ENCODE data around the gene MAST2. TPM values are rescaled to one million over a fixed set of nuclear protein-coding genes. Genes with fewer than 3 reads are reported as not detected.

The MAST2 gene
- total and polyA plus RNA-seq, 2 experiments from 2014 or later, result 14.2 to 19.1 TPM

DNA sequence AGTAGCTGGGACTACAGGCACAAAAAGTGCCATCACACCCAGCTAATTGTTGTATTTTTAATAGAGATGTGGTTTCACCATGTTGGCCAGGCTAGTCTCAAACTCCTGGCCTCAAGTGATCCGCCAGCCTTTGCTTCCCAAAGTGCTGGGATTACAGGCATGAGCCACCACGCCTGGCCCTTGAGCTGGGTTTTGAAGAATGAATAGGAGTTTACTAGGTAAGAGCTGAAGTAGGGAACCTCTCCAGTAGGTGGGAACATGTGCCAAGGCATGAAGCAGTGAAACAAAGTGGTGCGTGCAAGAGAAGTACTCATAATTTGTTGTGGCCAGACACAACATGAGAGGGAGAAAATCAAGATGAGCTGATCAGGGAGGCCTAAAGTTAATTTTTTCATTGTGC, 55.8 kb downstream of the MAST2 start:
- Histone ChIP-seq H3K4me3 (no peak overlapping the region), H3K4me2 (ENCODE audit: unreplicated experiment) (no peak overlapping the region), H3K9ac (no peak overlapping the region), H3K79me2 (ENCODE audit: insufficient read depth) (peaks cover 90% of the 10 kb centered on the region), H2AFZ (no peak overlapping the region), H3F3A (ENCODE audit: insufficient read depth) (no peaks in the 10 kb centered on the region), H3K27me3 (replicated peaks; ENCODE audit: insufficient read depth) (no peaks in the 10 kb centered on the region), H3K4me1 (ENCODE audit: insufficient read depth) (no peaks in the 10 kb centered on the region; the same call in 1 of the 2 replicates), H3K9me2 (ENCODE audit: insufficient read depth) (no peaks in the 10 kb centered on the region), H4K20me1 (ENCODE audit: insufficient read depth) (no peaks in the 10 kb centered on the region), H3K36me3 (ENCODE audit: low read depth) (no peaks in the 10 kb centered on the region), H3K9me3 (ENCODE audit: low read depth) (no peaks in the 10 kb centered on the region), H3K27ac (no peak overlapping the region)
- no peak for TF ChIP-seq EZH2phosphoT487 (IDR thresholded peaks at IDR 0.05; ENCODE audit: insufficient read depth, low read depth)
- no peak for TF ChIP-seq EZH2 (IDR thresholded peaks at IDR 0.05; ENCODE audit: insufficient read depth, poor library complexity, severe bottlenecking)
- in situ Hi-C loops (cut with MboI), result no loop called here
- WGBS, 2 experiments (ENCODE audit: low coverage in 1 of 2, low lambda C conversion rate in 2 of 2, missing lambda C conversion rate in 2 of 2), result 95 to 96% methylated on average over 3 of the region's 3 CpGs
- no peak for DNase-seq

DNA sequence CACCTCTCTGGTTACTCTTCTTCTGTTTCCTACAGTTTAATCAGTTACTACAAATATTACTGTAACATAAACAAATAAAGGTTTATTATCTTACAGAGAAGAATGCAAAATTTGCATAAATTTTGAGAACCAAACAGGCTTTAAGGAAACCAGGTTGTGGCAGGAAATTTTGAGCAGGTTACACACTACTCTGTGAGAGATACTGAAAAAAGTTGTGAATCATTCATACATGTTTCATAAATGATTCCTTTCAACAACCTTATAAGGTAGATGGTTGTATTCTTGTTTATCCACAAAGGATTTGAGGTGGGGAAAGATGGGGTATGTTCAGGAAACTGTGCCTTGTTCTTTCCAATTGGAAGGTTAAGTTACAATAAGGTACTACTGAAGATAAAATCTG, 58.6 kb downstream of the MAST2 start:
- Histone ChIP-seq H3K9me2 (ENCODE audit: insufficient read depth) (no peaks in the 10 kb centered on the region), H3K9me3 (ENCODE audit: low read depth) (no peaks in the 10 kb centered on the region), H3K4me2 (ENCODE audit: unreplicated experiment) (no peak overlapping the region), H3K4me1 (ENCODE audit: insufficient read depth) (no peaks in the 10 kb centered on the region; the same call in 1 of the 2 replicates), H3F3A (ENCODE audit: insufficient read depth) (no peaks in the 10 kb centered on the region), H2AFZ (no peak overlapping the region), H3K27ac (no peak overlapping the region), H3K4me3 (no peak overlapping the region), H3K36me3 (ENCODE audit: low read depth) (no peaks in the 10 kb centered on the region), H3K9ac (no peak overlapping the region), H3K27me3 (replicated peaks; ENCODE audit: insufficient read depth) (no peaks in the 10 kb centered on the region), H3K79me2 (ENCODE audit: insufficient read depth) (peaks cover 90% of the 10 kb centered on the region), H4K20me1 (ENCODE audit: insufficient read depth) (no peaks in the 10 kb centered on the region)
- no peak for TF ChIP-seq EZH2phosphoT487 (IDR thresholded peaks at IDR 0.05; ENCODE audit: insufficient read depth, low read depth)
- no peak for TF ChIP-seq EZH2 (IDR thresholded peaks at IDR 0.05; ENCODE audit: insufficient read depth, poor library complexity, severe bottlenecking)
- no peak for DNase-seq
- in situ Hi-C loops (cut with MboI), result no loop called here

DNA sequence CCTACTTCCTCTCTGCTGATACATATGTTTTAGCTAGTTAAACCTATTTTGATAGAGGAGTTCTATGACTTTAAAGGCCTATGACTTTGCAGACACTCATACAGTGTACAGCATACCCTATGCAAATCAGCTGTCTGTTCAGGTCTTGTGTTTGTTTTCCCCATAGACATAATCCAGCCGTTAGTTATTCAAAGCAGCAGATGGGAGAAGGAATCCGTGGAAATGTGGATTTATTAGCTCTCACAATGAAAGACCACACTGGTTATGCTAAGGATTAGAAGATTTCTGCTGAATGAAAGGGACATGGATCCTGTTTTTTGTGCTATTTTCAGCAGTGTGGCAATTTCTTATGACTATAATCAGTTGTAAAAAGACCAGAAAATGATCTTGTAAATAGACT, 59.8 kb downstream of the MAST2 start:
- Histone ChIP-seq H3K9me2 (ENCODE audit: insufficient read depth) (no peaks in the 10 kb centered on the region), H2AFZ (no peak overlapping the region), H3K36me3 (ENCODE audit: low read depth) (no peaks in the 10 kb centered on the region), H3K4me3 (no peak overlapping the region), H3K4me2 (ENCODE audit: unreplicated experiment) (no peak overlapping the region), H4K20me1 (ENCODE audit: insufficient read depth) (no peaks in the 10 kb centered on the region), H3K4me1 (ENCODE audit: insufficient read depth) (no peaks in the 10 kb centered on the region; the same call in 1 of the 2 replicates), H3F3A (ENCODE audit: insufficient read depth) (no peaks in the 10 kb centered on the region), H3K9ac (no peak overlapping the region), H3K27me3 (replicated peaks; ENCODE audit: insufficient read depth) (no peaks in the 10 kb centered on the region), H3K79me2 (ENCODE audit: insufficient read depth) (peaks cover 84% of the 10 kb centered on the region), H3K9me3 (ENCODE audit: low read depth) (no peaks in the 10 kb centered on the region), H3K27ac (no peak overlapping the region)
- in situ Hi-C loops (cut with MboI), result no loop called here
- no peak for DNase-seq
- TF ChIP-seq EZH2 (IDR thresholded peaks at IDR 0.05; ENCODE audit: insufficient read depth, poor library complexity, severe bottlenecking) (no peak), EZH2phosphoT487 (IDR thresholded peaks at IDR 0.05; ENCODE audit: insufficient read depth, low read depth) (no peak)
- 79 to 80% methylated on average over 2 of the region's 2 CpGs for WGBS, 2 experiments (ENCODE audit: low coverage in 1 of 2, low lambda C conversion rate in 2 of 2, missing lambda C conversion rate in 2 of 2)

DNA sequence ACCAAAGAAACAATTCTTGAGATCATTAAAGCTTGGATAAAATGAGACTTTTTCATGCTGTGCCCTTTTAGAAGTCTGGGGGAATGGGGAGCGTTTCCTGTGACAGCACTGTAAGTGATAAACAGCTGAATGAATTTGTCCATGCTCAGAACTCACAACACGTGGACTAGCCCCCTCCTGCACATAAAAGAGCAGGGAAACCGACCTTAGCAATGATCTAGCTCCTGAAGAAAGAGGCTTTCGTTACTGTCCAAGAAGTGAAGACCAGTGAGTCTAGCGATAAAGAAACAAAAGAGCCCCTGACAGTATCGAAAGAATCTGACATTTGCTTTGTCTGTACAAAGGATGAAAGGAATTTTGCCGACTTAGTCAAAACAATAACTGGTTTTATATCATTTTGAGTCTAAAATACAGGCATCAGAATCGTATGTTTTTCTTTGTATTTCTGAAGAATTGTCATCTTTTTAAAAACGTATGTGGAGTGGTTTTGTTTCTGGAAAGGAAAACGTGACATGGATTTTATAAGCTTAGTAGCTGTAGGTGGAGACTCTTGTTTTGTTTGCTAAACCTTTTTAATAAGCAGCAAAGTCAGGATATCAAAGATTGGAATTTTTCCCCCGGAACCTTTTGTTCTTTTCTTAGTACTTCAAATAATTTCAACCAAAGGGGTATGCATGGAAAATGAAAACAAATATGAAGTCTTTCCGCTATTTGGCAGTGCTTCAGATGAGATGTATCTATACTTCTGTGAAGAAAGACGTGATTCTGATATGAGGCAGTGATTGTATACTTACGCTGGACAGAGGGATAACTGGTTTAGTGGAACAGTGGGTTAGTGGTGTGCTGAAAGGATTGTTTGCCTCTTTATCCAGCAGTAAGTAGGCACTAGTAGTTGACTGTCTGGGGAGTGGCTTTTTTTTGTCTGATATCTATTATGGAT, 61.0 kb downstream of the MAST2 start:
- no peaks in the 10 kb centered on the region for H3K36me3 ChIP-seq (ENCODE audit: low read depth)
- no peaks in the 10 kb centered on the region for H4K20me1 ChIP-seq (ENCODE audit: insufficient read depth)
- no peak overlapping the region for H3K27ac ChIP-seq
- WGBS, 2 experiments (ENCODE audit: low coverage in 1 of 2, low lambda C conversion rate in 2 of 2, missing lambda C conversion rate in 2 of 2), result 38 to 42% methylated on average over 14 of the region's 14 CpGs
- no peaks in the 10 kb centered on the region for H3K9me2 ChIP-seq (ENCODE audit: insufficient read depth)
- no peaks in the 10 kb centered on the region for H3K9me3 ChIP-seq (ENCODE audit: low read depth)
- H3K4me3 ChIP-seq, result peak overlapping the region; percentile 60
- H3F3A ChIP-seq (ENCODE audit: insufficient read depth), result no peaks in the 10 kb centered on the region
- H3K9ac ChIP-seq, result peak overlapping the region; percentile 23; the same call in 1 of the 2 replicates
- DNase-seq, result peak; percentile 32
- peak overlapping the region; percentile 38 for H2AFZ ChIP-seq
- H3K27me3 ChIP-seq (replicated peaks; ENCODE audit: insufficient read depth), result no peaks in the 10 kb centered on the region
- in situ Hi-C loops (cut with MboI), result no loop called here
- H3K79me2 ChIP-seq (ENCODE audit: insufficient read depth), result peaks cover 89% of the 10 kb centered on the region
- H3K4me1 ChIP-seq (ENCODE audit: insufficient read depth), result no peaks in the 10 kb centered on the region; the same call in 1 of the 2 replicates
- no peak for TF ChIP-seq EZH2phosphoT487 (IDR thresholded peaks at IDR 0.05; ENCODE audit: insufficient read depth, low read depth)
- no peak for TF ChIP-seq EZH2 (IDR thresholded peaks at IDR 0.05; ENCODE audit: insufficient read depth, poor library complexity, severe bottlenecking)
- peak overlapping the region; percentile 48 for H3K4me2 ChIP-seq (ENCODE audit: unreplicated experiment)

Data from GM23248 (cell line).